IMR-90 (cell line): ENCODE measurements around the gene WDR49. TPM values are rescaled to one million over a fixed set of nuclear protein-coding genes. Genes with fewer than 3 reads are reported as not detected.

Source experiments
- ATAC-seq: fragments of 200-7000 bp; cut with Tn5 transposase; 2 replicates; pipeline ENCODE4 v1.9.1; 2020; ENCODE audit warnings: low read depth, mild to moderate bottlenecking, moderate library complexity
- BruUV-seq: library from RNA; stranded (reverse); fragments of 400-500 nt; replicated peaks from 2 replicates; lab custom pipeline; 2021; lab: Mats Ljungman, UMichigan
- CTCF ChIA-PET: fragments of 300-600 bp; formaldehyde crosslinking; extraction: SDS; loops from one replicate; lab custom pipeline; 2021; ENCODE audit warnings: antibody characterized with exemption; lab: Yijun Ruan, JAX
- POLR2A ChIA-PET: fragments of 300-600 bp; sonication (Branson Sonifier 250); formaldehyde crosslinking; loops from one replicate; lab custom pipeline; 2022; ENCODE audit warnings: antibody characterized with exemption; ENCODE audit not compliant: unreplicated experiment; lab: Charles Lee
- DNase-seq: peaks from one replicate; pipeline ENCODE4 v3.0.0; 2013
- H2AFZ ChIP-seq: replicated peaks from 2 replicates; pipeline ENCODE3; 2013; ENCODE audit warnings: low read length, mild to moderate bottlenecking; ENCODE audit not compliant: poor library complexity
- H2AK5ac ChIP-seq: 2 replicates; pipeline ENCODE4 v1.6.1; 2013; ENCODE audit warnings: low read depth, low read length, inconsistent platforms
- H2AK9ac ChIP-seq: replicated peaks from 2 replicates; pipeline ENCODE3; 2013; ENCODE audit warnings: mild to moderate bottlenecking, low read depth, low read length, moderate library complexity; ENCODE audit not compliant: poor library complexity
- H2BK120ac ChIP-seq: 2 replicates; pipeline ENCODE4 v1.6.1; 2013; ENCODE audit warnings: low read depth, low read length, inconsistent platforms
- H2BK15ac ChIP-seq: 3 replicates; pipeline ENCODE4 v1.6.1; 2013; ENCODE audit warnings: low read depth, low read length, inconsistent platforms
- H2BK20ac ChIP-seq: 2 replicates; pipeline ENCODE4 v1.6.1; 2013; ENCODE audit warnings: low read depth, mild to moderate bottlenecking, inconsistent platforms, low read length, moderate library complexity
- H2BK5ac ChIP-seq: 2 replicates; pipeline ENCODE4 v1.6.1; 2013; ENCODE audit warnings: mild to moderate bottlenecking, low read depth, low read length, inconsistent platforms; ENCODE audit not compliant: poor library complexity, severe bottlenecking
- H3K14ac ChIP-seq: replicated peaks from 2 replicates; pipeline ENCODE4 v1.6.1; 2013; ENCODE audit warnings: low read depth, low read length, inconsistent platforms
- H3K18ac ChIP-seq: 2 replicates; pipeline ENCODE4 v1.6.1; 2013; ENCODE audit warnings: low read depth, low read length, control low read depth
- H3K23ac ChIP-seq: 2 replicates; pipeline ENCODE4 v1.6.1; 2013; ENCODE audit warnings: low read depth, low read length, inconsistent platforms
- H3K27ac ChIP-seq: 2 replicates; pipeline ENCODE4 v1.5.1; 2013; ENCODE audit warnings: mild to moderate bottlenecking, control low read depth, low read length; ENCODE audit not compliant: insufficient read depth
- H3K27me3 ChIP-seq: 2 replicates; pipeline ENCODE4 v1.6.1; 2013; ENCODE audit warnings: low read length; ENCODE audit not compliant: control insufficient read depth, insufficient read depth
- H3K36me3 ChIP-seq: 2 replicates; pipeline ENCODE4 v1.6.1; 2013; ENCODE audit warnings: low read length, mixed read lengths; ENCODE audit not compliant: control insufficient read depth, insufficient read depth
- H3K4ac ChIP-seq: 2 replicates; pipeline ENCODE4 v1.6.1; 2013; ENCODE audit warnings: low read depth, low read length, inconsistent platforms
- H3K4me1 ChIP-seq: 2 replicates; pipeline ENCODE4 v1.6.1; 2013; ENCODE audit warnings: low read length, mixed read lengths; ENCODE audit not compliant: control insufficient read depth, insufficient read depth
- H3K4me2 ChIP-seq: 2 replicates; pipeline ENCODE4 v1.6.1; 2013; ENCODE audit warnings: low read depth, mild to moderate bottlenecking, control low read depth, low read length, moderate library complexity
- H3K4me3 ChIP-seq: 2 replicates; pipeline ENCODE4 v1.5.1; 2013; ENCODE audit warnings: low read depth, mild to moderate bottlenecking, control low read depth, low read length, moderate library complexity; ENCODE audit not compliant: insufficient read depth
- H3K56ac ChIP-seq: 2 replicates; pipeline ENCODE4 v1.6.1; 2013; ENCODE audit warnings: low read length, inconsistent platforms; ENCODE audit not compliant: insufficient read depth; ENCODE audit errors: extremely low read depth
- H3K79me1 ChIP-seq, 2 experiments: 2 replicates each; pipeline ENCODE4 v1.6.1; 2013; ENCODE audit warnings: low read length in 2 of 2, inconsistent platforms in 1 of 2, low read depth in 1 of 2
- H3K9ac ChIP-seq: 2 replicates; pipeline ENCODE4 v1.6.1; 2013; ENCODE audit warnings: low read depth, low read length, control low read depth
- H3K9me1 ChIP-seq: 2 replicates; pipeline ENCODE4 v1.6.1; 2013; ENCODE audit warnings: low read length, inconsistent platforms; ENCODE audit not compliant: insufficient read depth
- H3K9me3 ChIP-seq: 2 replicates; pipeline ENCODE4 v1.6.1; 2013; ENCODE audit warnings: low read length; ENCODE audit not compliant: control insufficient read depth, insufficient read depth
- H4K20me1 ChIP-seq: 2 replicates; pipeline ENCODE4 v1.6.1; 2013; ENCODE audit warnings: low read length, inconsistent platforms; ENCODE audit not compliant: insufficient read depth
- H4K5ac ChIP-seq: 2 replicates; pipeline ENCODE4 v1.6.1; 2013; ENCODE audit warnings: mild to moderate bottlenecking, low read depth, low read length, control low read depth
- H4K8ac ChIP-seq, 2 experiments: 2 replicates each; pipeline ENCODE4 v1.6.1; 2013; ENCODE audit warnings: low read depth in 2 of 2, low read length in 2 of 2, control low read depth in 1 of 2, inconsistent platforms in 1 of 2
- H4K91ac ChIP-seq: 2 replicates; pipeline ENCODE4 v1.6.1; 2013; ENCODE audit warnings: low read depth, low read length, inconsistent platforms; ENCODE audit not compliant: insufficient read depth
- BHLHE40 ChIP-seq: fragments of 150-350 bp; IDR thresholded peaks from 2 replicates; pipeline ENCODE4 v1.6.1; 2016; ENCODE audit warnings: mild to moderate bottlenecking, low read depth, low read length
- CEBPB ChIP-seq: IDR thresholded peaks from 2 replicates; pipeline ENCODE4 v1.6.1; 2012; ENCODE audit warnings: low read depth, low read length, improper control_type of control experiment
- CHD1 ChIP-seq: IDR thresholded peaks from 2 replicates; pipeline ENCODE4 v1.6.1; 2012; ENCODE audit warnings: low read depth, low read length, improper control_type of control experiment
- FOS ChIP-seq: fragments of 150-350 bp; IDR thresholded peaks from 2 replicates; pipeline ENCODE4 v1.6.1; 2016; ENCODE audit warnings: low read depth, low read length
- MAFK ChIP-seq: IDR thresholded peaks from 2 replicates; pipeline ENCODE4 v1.6.1; 2012; ENCODE audit warnings: low read depth, low read length, improper control_type of control experiment
- MAZ ChIP-seq: IDR thresholded peaks from 2 replicates; pipeline ENCODE4 v1.6.1; 2012; ENCODE audit warnings: low read depth, mild to moderate bottlenecking, low read length, improper control_type of control experiment, moderate library complexity, borderline replicate concordance
- MXI1 ChIP-seq: IDR thresholded peaks from 2 replicates; pipeline ENCODE4 v1.6.1; 2012; ENCODE audit warnings: low read depth, mild to moderate bottlenecking, low read length, moderate library complexity, borderline replicate concordance
- NFE2L2 ChIP-seq: fragments of 150-350 bp; IDR thresholded peaks from 2 replicates; pipeline ENCODE4 v1.6.1; 2016; ENCODE audit warnings: low read depth, mild to moderate bottlenecking, low read length
- POLR2A ChIP-seq: IDR thresholded peaks from 2 replicates; pipeline ENCODE4 v1.6.1; 2012; ENCODE audit warnings: mild to moderate bottlenecking, low read depth, low read length
- RAD21 ChIP-seq: IDR thresholded peaks from 2 replicates; pipeline ENCODE4 v1.6.1; 2012; ENCODE audit warnings: low read length, improper control_type of control experiment
- RCOR1 ChIP-seq: IDR thresholded peaks from 2 replicates; pipeline ENCODE4 v1.6.1; 2012; ENCODE audit warnings: mild to moderate bottlenecking, low read length, improper control_type of control experiment; ENCODE audit not compliant: insufficient replicate concordance
- RFX5 ChIP-seq: IDR thresholded peaks from 2 replicates; pipeline ENCODE4 v1.8.0; 2012; ENCODE audit warnings: low read depth, mild to moderate bottlenecking, low read length, moderate library complexity
- SMC3 ChIP-seq: fragments of 150-350 bp; IDR thresholded peaks from 2 replicates; pipeline ENCODE4 v1.6.1; 2016; ENCODE audit warnings: low read depth, mild to moderate bottlenecking, antibody characterized with exemption, low read length, moderate library complexity
- WGBS, 2 experiments: methylation state at CpG; one replicate each; pipeline versions ENCODE4 v1.1.5 to v1.1.7; 2013; ENCODE audit warnings: missing lambda C conversion rate in 2 of 2; ENCODE audit not compliant: insufficient read length in 1 of 2; ENCODE audit errors: extremely low coverage in 2 of 2; 5-methylcytosine and 5-hydroxymethylcytosine counted together
- dilution Hi-C: fragments of 300-500 bp; cut with HindIII; formaldehyde crosslinking; loops from one replicate; pipeline ENCODE4 v1.14.3; 2018; ENCODE audit warnings: low sequenced_read_pairs; ENCODE audit not compliant: unreplicated experiment
- in situ Hi-C: fragments of 300-500 bp; cut with MboI; formaldehyde crosslinking; loops from 3 replicates; pipeline ENCODE4 v1.14.3; 2019; ENCODE audit warnings: low sequenced_read_pairs, inconsistent platforms, mixed read lengths
- intact Hi-C: fragments of 100-400 bp; cut with micrococcal nuclease; formaldehyde crosslinking; loops from 2 replicates; pipeline ENCODE4 v1.10.0; 2022
- polyA plus RNA-seq, 3 experiments: library from polyadenylated mRNA; depleted of rRNA; stranded (reverse); fragments of >200 nt; gene quantifications; 2 replicates each; pipeline ENCODE4 v1.2.3, GENCODE V29; 2012; ENCODE audit warnings: low replicate concordance in 1 of 3
- total RNA-seq: library from RNA; depleted of rRNA; stranded (reverse); fragments of >200 nt; gene quantifications from 2 replicates; pipeline ENCODE4 v1.2.3, GENCODE V29; 2012
- TF ChIP-seq, protein P1 (sequence below): conservative IDR thresholded peaks from 2 replicates; pipeline ENCODE4 v1.5.1; 2012; ENCODE audit warnings: mild to moderate bottlenecking, low read depth, low read length, improper control_type of control experiment
- TF ChIP-seq, protein P2 (sequence below): fragments of 150-350 bp; IDR thresholded peaks from 2 replicates; pipeline ENCODE4 v1.6.1; 2017; ENCODE audit warnings: mild to moderate bottlenecking, antibody characterized with exemption, low read length, low read depth
- TF ChIP-seq, protein P3 (sequence below): fragments of 150-350 bp; IDR thresholded peaks from 2 replicates; pipeline ENCODE4 v1.6.1; 2016; ENCODE audit warnings: low read depth, mild to moderate bottlenecking, low read length, moderate library complexity, borderline replicate concordance

Gene WDR49
- total and polyA plus RNA-seq, 2 of the 4 experiments (the other 2 are of a cell fraction) = not detected

DNA sequence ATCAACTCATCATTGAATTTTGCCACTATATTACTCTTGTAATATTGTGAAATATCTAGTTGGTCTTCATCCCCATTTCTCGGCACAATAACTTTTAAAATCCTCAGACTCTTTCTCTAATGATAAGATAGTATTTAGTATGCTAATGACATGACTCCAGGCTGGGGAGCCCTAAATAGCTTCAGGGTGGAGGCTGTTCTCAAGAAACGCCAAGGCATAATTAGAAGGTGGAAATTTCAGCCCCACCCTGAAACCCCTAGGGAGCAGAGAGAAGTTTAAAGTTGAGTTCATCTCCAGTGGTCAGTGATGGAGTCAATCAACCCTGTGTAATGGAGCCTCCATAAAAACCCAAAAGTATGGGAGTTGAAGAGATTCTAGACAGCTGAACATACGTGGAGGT is 98.8 kb downstream of the WDR49 start:
- Histone ChIP-seq H2BK15ac (no peak overlapping the region), H2BK20ac (no peak overlapping the region), H3K56ac (no peak overlapping the region), H3K79me1 (no peaks in the 10 kb centered on the region), H3K27ac (no peak overlapping the region), H4K8ac (no peak overlapping the region), H3K14ac (no peak overlapping the region), H2BK120ac (no peak overlapping the region), H4K91ac (no peak overlapping the region), H2AK5ac (no peak overlapping the region), H3K9ac (no peak overlapping the region), H3K4me2 (no peak overlapping the region), H3K36me3 (no peaks in the 10 kb centered on the region), H2AK9ac (no peak overlapping the region), H3K18ac (no peak overlapping the region), H3K23ac (no peak overlapping the region), H3K4me1 (no peaks in the 10 kb centered on the region), H3K4me3 (no peak overlapping the region), H3K4ac (no peak overlapping the region), H3K9me3 (peaks cover 2% of the 10 kb centered on the region; the same call in 1 of the 2 replicates), H4K5ac (no peak overlapping the region), H4K20me1 (no peaks in the 10 kb centered on the region), H2BK5ac (no peak overlapping the region), H3K27me3 (no peaks in the 10 kb centered on the region), H3K9me1 (no peaks in the 10 kb centered on the region), H2AFZ (no peak overlapping the region)
- TF ChIP-seq, protein P1, sequence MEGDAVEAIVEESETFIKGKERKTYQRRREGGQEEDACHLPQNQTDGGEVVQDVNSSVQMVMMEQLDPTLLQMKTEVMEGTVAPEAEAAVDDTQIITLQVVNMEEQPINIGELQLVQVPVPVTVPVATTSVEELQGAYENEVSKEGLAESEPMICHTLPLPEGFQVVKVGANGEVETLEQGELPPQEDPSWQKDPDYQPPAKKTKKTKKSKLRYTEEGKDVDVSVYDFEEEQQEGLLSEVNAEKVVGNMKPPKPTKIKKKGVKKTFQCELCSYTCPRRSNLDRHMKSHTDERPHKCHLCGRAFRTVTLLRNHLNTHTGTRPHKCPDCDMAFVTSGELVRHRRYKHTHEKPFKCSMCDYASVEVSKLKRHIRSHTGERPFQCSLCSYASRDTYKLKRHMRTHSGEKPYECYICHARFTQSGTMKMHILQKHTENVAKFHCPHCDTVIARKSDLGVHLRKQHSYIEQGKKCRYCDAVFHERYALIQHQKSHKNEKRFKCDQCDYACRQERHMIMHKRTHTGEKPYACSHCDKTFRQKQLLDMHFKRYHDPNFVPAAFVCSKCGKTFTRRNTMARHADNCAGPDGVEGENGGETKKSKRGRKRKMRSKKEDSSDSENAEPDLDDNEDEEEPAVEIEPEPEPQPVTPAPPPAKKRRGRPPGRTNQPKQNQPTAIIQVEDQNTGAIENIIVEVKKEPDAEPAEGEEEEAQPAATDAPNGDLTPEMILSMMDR = no peak
- TF ChIP-seq BHLHE40 (no peak), RAD21 (no peak), MXI1 (no peak), POLR2A (no peak), CEBPB (no peak), RCOR1 (no peak), MAZ (no peak), NFE2L2 (no peak), MAFK (no peak), CHD1 (no peak), SMC3 (no peak), RFX5 (no peak), FOS (no peak)
- TF ChIP-seq, protein P2, sequence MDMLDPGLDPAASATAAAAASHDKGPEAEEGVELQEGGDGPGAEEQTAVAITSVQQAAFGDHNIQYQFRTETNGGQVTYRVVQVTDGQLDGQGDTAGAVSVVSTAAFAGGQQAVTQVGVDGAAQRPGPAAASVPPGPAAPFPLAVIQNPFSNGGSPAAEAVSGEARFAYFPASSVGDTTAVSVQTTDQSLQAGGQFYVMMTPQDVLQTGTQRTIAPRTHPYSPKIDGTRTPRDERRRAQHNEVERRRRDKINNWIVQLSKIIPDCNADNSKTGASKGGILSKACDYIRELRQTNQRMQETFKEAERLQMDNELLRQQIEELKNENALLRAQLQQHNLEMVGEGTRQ = no peak
- TF ChIP-seq, protein P3, sequence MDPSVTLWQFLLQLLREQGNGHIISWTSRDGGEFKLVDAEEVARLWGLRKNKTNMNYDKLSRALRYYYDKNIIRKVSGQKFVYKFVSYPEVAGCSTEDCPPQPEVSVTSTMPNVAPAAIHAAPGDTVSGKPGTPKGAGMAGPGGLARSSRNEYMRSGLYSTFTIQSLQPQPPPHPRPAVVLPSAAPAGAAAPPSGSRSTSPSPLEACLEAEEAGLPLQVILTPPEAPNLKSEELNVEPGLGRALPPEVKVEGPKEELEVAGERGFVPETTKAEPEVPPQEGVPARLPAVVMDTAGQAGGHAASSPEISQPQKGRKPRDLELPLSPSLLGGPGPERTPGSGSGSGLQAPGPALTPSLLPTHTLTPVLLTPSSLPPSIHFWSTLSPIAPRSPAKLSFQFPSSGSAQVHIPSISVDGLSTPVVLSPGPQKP = no peak
- no TSS peak for BruUV-seq
- no CpG with 5 or more reads among the region's 3 CpGs for WGBS, 2 experiments
- no peak for DNase-seq
- ChIA-PET CTCF (no interaction called here), POLR2A (no interaction called here)
- no peak for ATAC-seq
- dilution Hi-C loops = no loop called here
- in situ Hi-C loops = no loop called here
- intact Hi-C loops = no loop called here
